ENCODE results near the gene MAPRE3.
"Not testable (repeated sequence)": the region's sequence is repeated elsewhere in the genome, so short reads cannot be mapped to it uniquely, and the experiment has no call there.

The MAPRE3 gene

GRCh38 chr2:26970244-26970927 lies at the start of gene MAPRE3:
TSS of gene MAPRE3 (plus strand) at chr2:26970637. CDS start at chr2:27022219, 51,582 bp downstream.
- Histone ChIP-seq H4K20me1 (peaks cover 0 to 13% (median 4%) of the 10 kb centered on the region in 11 experiments; a peak in 5 of 22 replicates), H3K4me3 (peak within 1 kb of the TSS; percentile 56 to 80 (median 68)), H3K36me3 (no peaks in the 10 kb centered on the region), H3K27me3 (peaks cover 15 to 48% (median 40%) of the 10 kb centered on the region in 11 experiments; a peak in 21 of 22 replicates), H3K4me1 (peaks cover 9 to 15% (median 12%) of the 10 kb centered on the region in 10 experiments; a peak in 18 of 20 replicates), H3K4me2 (peak within 1 kb of the TSS; percentile 51 to 97 (median 79)), H3K9ac (peak within 1 kb of the TSS; percentile 13 to 76 (median 69); a peak in 19 of 22 replicates), H3K27ac (peak within 1 kb of the TSS in 1 of 11 experiments; percentile 47; a peak in 1 of 22 replicates), H3K9me3 (replicated peaks in 1 of 11) (no peaks in the 10 kb centered on the region)
- TF ChIP-seq Cebpa-rat (IDR thresholded peaks at IDR 0.05) = no peak

- no peak for TF ChIP-seq Cebpa-rat (IDR thresholded peaks at IDR 0.05)
- H3K4me1 ChIP-seq = peaks cover 0 to 7% (median 0%) of the 10 kb centered on the region in 10 experiments; a peak in 2 of 20 replicates
- H4K20me1 ChIP-seq = no peaks in the 10 kb centered on the region; a peak in 1 of 22 replicates
- H3K4me2 ChIP-seq = no peak overlapping the region
- no peaks in the 10 kb centered on the region for H3K27me3 ChIP-seq
- no peak overlapping the region for H3K4me3 ChIP-seq
- H3K9ac ChIP-seq = no peak overlapping the region
- no peak overlapping the region for H3K27ac ChIP-seq
- H3K36me3 ChIP-seq = no peaks in the 10 kb centered on the region
- no peaks in the 10 kb centered on the region for H3K9me3 ChIP-seq (replicated peaks in 1 of 11)
Observed at GRCh38 chr2:26921323-26921722, 49.1 kb upstream of the MAPRE3 start.

GRCh38 chr2:26922405-26923188 lies 47.8 kb upstream of the MAPRE3 start:
- H3K27me3 ChIP-seq = no peaks in the 10 kb centered on the region
- peaks cover 0 to 7% (median 0%) of the 10 kb centered on the region in 10 experiments; a peak in 2 of 20 replicates for H3K4me1 ChIP-seq
- no peaks in the 10 kb centered on the region; a peak in 1 of 22 replicates for H4K20me1 ChIP-seq
- no peak overlapping the region for H3K4me3 ChIP-seq
- H3K9me3 ChIP-seq (replicated peaks in 1 of 11) = no peaks in the 10 kb centered on the region
- H3K9ac ChIP-seq = no peak overlapping the region
- H3K36me3 ChIP-seq = no peaks in the 10 kb centered on the region
- TF ChIP-seq Cebpa-rat (IDR thresholded peaks at IDR 0.05) = no peak
- H3K4me2 ChIP-seq = peak overlapping the region in 4 of 11 experiments; percentile 10 to 36 (median 22); a peak in 5 of 22 replicates
- no peak overlapping the region for H3K27ac ChIP-seq

DNA sequence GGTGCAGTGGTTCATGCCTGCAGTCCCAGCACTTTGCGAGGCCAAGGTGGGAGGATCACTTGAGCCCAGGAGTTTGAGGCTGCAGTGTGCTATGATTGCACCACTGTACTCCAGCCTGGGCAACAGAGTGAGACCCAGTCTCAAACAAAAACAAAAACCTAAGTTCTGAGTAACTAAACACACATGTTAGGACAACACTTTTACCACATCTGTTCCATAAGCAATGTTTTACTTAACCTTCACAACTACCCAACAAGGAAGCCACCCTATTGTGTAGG lies 47.3 kb upstream of the MAPRE3 start:
- not testable (repeated sequence) for H3K4me2 ChIP-seq; H4K20me1 ChIP-seq; H3K4me1 ChIP-seq; H3K27me3 ChIP-seq; H3K27ac ChIP-seq; H3K9me3 ChIP-seq (replicated peaks in 1 of 11); H3K4me3 ChIP-seq; H3K9ac ChIP-seq; H3K36me3 ChIP-seq

- no peak for TF ChIP-seq Cebpa-rat (IDR thresholded peaks at IDR 0.05)
- H3K36me3 ChIP-seq = no peaks in the 10 kb centered on the region
- no peaks in the 10 kb centered on the region for H3K27me3 ChIP-seq
- no peak overlapping the region for H3K27ac ChIP-seq
- no peak overlapping the region for H3K4me2 ChIP-seq
- H4K20me1 ChIP-seq = no peaks in the 10 kb centered on the region; a peak in 1 of 22 replicates
- H3K4me1 ChIP-seq = peaks cover 0 to 7% (median 0%) of the 10 kb centered on the region in 10 experiments; a peak in 1 of 20 replicates
- H3K9me3 ChIP-seq (replicated peaks in 1 of 11) = no peaks in the 10 kb centered on the region
- no peak overlapping the region for H3K9ac ChIP-seq
- no peak overlapping the region for H3K4me3 ChIP-seq
Observed at GRCh38 chr2:26924731-26925099, 45.7 kb upstream of the MAPRE3 start.

DNA sequence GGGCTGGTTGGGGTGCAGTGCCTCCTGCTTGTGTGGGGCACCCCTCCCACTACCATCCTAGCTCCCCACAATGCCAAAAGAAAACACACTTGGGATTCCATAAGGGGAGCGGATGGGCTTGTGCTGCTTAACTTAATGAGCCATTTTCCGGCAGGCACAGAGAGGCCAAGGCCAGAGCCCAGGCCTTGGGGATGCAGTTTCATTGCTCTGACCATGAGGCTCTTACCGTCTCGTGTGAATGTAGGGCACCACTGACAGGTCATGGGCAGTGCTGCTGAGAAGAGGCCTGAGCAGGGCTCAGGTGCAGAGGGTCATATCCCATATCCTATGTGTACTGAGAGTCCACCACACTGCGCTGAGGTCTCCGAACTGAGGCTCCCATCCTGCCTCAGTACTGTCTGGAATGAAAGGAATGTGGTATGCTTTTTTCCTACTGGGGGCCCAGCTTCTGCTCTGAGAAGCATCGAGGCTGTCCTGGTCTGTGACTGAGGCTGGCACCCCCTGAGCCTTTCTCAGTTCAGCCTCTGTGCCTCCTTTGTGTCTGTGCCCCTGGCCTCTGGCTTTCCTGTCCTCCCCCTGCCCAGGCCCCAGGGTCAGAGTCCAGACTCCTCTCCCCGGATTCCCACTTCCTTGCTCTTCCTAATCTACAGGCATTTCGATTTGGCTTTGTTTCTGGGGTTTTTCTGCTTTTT lies 45.2 kb upstream of the MAPRE3 start:
- Histone ChIP-seq H3K9ac (no peak overlapping the region), H3K4me1 (peaks cover 0 to 7% (median 0%) of the 10 kb centered on the region in 10 experiments; a peak in 1 of 20 replicates), H3K4me2 (no peak overlapping the region), H3K27me3 (no peaks in the 10 kb centered on the region), H3K27ac (no peak overlapping the region), H3K36me3 (no peaks in the 10 kb centered on the region), H3K9me3 (replicated peaks in 1 of 11) (no peaks in the 10 kb centered on the region), H4K20me1 (no peaks in the 10 kb centered on the region; a peak in 1 of 22 replicates), H3K4me3 (no peak overlapping the region)
- no peak for TF ChIP-seq Cebpa-rat (IDR thresholded peaks at IDR 0.05)

DNA sequence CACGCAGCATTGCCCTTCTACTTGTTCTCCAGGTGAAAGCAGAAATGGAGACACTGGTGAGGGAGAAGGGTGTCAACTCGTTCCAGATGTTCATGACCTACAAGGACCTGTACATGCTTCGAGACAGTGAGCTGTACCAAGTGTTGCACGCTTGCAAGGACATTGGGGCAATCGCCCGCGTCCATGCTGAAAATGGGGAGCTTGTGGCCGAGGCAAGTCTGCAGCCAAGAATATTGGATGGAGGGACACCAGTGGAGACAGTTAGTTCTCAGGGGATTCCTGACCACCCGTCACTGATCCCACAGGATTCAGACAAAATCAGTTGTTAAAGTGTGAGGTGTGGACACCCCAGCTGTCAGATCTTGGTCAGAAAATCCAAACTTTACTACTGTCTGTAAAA lies 43.2 kb upstream of the MAPRE3 start:
- H3K27me3 ChIP-seq = no peaks in the 10 kb centered on the region
- TF ChIP-seq Cebpa-rat (IDR thresholded peaks at IDR 0.05) = no peak

DNA sequence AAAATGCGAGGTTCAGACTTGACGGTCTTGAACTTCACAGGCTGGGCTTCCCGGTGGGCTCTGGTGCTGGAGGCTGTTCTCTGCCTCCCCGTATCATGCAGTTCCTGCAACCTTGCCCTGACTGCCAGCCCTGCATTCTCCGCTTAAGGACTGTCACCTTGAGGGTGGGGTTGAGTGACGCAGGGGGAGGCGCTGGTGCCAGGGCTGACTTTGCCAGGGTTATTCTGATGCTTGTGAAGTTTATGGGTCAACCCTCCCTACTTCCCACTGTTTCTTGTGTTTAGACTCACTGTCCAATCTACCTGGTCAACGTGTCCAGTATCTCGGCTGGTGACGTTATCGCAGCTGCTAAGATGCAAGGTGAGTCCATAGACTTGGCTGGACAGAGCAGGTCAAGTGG lies 37.5 kb upstream of the MAPRE3 start:
- H3K4me3 ChIP-seq = no peak overlapping the region
- H4K20me1 ChIP-seq = no peaks in the 10 kb centered on the region; a peak in 1 of 22 replicates
- no peaks in the 10 kb centered on the region for H3K27me3 ChIP-seq
- H3K36me3 ChIP-seq = no peaks in the 10 kb centered on the region
- no peak overlapping the region for H3K27ac ChIP-seq
- H3K4me2 ChIP-seq = no peak overlapping the region
- no peaks in the 10 kb centered on the region for H3K4me1 ChIP-seq
- H3K9me3 ChIP-seq (replicated peaks in 1 of 11) = no peaks in the 10 kb centered on the region
- no peak overlapping the region for H3K9ac ChIP-seq
- no peak for TF ChIP-seq Cebpa-rat (IDR thresholded peaks at IDR 0.05)

More for the DNA sequence above, 43.2 kb upstream of the MAPRE3 start:
- Histone ChIP-seq H3K4me2 (no peak overlapping the region), H3K36me3 (no peaks in the 10 kb centered on the region), H3K9me3 (replicated peaks in 1 of 11) (no peaks in the 10 kb centered on the region), H3K4me3 (no peak overlapping the region), H3K4me1 (peaks cover 0 to 7% (median 0%) of the 10 kb centered on the region in 10 experiments; a peak in 1 of 20 replicates), H4K20me1 (no peaks in the 10 kb centered on the region), H3K27ac (no peak overlapping the region), H3K9ac (no peak overlapping the region)

Measured in BLaER1 treated with 17β-estradiol and CSF1 and Interleukin-3, amounts not matched to agents 10 nM and 100 nM (cell line).